Fibroblast of skin of right quadriceps (primary cell): Measurements from ENCODE around the gene ACAP3.
"Not testable (repeated sequence)": the region's sequence is repeated elsewhere in the genome, so short reads cannot be mapped to it uniquely, and the experiment has no call there.

Experiments used
- DNase-seq: peaks from one replicate; pipeline ENCODE4 v3.0.0-alpha.2; 2013

The ACAP3 gene

DNA sequence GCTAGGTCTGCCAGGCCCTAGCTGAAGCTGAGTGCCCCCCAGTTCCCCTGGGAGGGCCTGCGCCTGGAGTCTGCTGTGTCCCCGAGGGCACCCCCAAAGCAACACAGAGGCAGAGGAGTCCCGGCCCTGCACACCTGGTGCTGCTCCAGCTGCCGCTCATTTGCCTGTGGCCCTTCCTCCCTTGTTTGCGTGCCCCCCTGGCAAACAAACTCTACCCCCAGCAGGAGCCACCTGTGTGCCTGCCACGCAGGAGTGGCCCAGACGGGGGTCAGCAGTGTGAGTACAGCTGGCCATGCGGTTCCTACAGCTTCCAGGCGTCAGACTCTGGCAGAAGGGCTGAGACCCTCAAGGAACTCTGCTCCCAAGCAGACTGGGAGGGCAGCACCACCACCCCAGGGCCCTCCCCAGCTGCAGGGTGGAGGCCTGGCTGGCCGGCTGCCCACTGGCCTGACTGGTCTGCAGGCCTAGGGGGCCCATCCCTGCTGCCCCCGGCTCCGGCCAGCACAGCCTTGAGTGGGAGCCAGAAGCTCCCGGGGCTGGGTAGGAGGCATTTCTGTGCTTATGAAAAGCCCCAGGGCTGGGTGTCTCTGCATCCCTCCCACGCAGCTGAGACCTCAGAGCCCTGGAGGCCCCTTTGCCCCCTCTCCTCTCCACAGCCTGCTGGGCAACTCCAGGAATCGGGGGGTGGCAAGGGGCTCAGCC is 22.8 kb upstream of the ACAP3 start:
- no peak for DNase-seq

DNA sequence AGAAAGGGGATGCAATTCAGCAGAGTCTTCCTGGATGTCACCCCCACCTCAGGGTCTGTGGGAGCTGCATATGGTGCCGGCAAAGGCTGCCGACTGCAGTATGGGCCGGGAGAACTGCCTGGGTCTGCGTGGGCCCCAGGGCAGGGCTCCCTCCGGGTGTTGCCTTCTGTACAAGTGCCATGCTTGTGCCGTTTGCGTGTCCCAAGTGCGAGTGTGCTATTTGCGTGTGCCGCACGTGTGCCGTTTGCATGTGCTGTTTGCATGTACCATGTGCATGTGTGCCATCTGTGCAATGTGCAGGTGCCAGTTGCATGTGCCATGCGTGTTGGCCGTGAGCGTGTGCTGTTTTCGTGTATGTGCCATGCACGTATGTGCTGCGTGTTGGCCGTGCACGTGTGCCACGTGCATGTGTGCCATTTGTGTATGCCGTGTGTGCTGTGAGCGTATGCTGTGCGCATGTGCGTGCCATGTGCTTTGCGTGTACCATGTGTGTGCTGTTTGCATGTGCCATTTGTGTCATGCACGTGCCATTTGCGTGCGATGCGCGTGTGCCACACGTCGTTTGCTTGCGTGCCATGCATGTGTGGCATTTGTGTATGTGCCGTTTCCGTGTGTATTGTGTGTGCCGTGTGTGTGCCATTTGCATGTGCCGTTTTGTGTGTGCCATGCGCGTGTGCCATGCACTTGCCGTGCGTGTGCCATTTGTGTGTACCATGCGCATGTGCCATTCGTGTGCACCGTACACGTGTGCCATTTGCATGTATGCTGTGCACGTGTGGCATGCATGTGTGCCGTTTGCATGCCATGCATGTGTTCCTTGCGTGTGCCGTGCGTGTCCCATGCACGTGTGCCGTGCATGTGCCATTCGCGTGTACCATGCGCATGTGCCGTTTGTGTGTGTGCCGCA is 21.8 kb upstream of the ACAP3 start:
- no peak for DNase-seq

DNA sequence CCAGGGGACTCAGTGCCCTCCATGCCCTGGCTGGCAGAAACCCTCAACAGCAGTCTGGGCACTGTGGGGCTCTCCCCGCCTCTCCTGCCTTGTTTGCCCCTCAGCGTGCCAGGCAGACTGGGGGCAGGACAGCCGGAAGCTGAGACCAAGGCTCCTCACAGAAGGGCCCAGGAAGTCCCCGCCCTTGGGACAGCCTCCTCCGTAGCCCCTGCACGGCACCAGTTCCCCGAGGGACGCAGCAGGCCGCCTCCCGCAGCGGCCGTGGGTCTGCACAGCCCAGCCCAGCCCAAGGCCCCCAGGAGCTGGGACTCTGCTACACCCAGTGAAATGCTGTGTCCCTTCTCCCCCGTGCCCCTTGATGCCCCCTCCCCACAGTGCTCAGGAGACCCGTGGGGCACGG is 20.5 kb upstream of the ACAP3 start:
- no peak for DNase-seq

DNA sequence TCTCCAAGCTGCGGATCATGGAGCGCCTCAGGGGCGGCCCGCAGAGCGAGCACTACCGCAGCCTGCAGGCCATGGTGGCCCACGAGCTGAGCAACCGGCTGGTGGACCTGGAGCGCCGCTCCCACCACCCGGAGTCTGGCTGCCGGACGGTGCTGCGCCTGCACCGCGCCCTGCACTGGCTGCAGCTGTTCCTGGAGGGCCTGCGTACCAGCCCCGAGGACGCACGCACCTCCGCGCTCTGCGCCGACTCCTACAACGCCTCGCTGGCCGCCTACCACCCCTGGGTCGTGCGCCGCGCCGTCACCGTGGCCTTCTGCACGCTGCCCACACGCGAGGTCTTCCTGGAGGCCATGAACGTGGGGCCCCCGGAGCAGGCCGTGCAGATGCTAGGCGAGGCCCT is 19.6 kb upstream of the ACAP3 start:
- no peak for DNase-seq

DNA sequence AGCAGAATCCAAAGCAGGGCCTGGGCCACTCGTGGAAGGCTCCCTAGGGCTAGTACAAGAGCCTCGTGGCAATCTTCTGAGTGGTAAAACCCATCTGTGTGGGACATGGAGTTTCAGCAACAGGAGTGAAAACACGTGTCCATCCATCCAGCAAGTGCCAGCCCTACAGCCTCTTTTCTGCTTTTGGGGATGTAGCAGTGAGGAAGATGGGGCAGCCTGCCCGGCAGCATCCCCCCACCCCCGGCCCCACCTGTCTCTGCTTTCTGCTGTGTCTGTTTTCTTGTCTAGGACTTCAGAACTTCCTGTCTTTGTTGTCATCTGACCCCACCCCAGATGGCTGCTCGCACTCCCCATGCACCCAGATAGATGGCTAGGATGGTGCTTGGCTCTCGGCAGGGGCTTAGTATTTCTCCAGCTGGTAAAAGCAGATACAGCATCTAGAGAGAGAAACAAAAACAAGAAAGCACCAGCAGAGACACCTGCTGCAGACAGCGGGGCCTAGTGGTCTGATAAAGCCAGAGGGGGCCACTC is 18.4 kb upstream of the ACAP3 start:
- DNase-seq = no peak

DNA sequence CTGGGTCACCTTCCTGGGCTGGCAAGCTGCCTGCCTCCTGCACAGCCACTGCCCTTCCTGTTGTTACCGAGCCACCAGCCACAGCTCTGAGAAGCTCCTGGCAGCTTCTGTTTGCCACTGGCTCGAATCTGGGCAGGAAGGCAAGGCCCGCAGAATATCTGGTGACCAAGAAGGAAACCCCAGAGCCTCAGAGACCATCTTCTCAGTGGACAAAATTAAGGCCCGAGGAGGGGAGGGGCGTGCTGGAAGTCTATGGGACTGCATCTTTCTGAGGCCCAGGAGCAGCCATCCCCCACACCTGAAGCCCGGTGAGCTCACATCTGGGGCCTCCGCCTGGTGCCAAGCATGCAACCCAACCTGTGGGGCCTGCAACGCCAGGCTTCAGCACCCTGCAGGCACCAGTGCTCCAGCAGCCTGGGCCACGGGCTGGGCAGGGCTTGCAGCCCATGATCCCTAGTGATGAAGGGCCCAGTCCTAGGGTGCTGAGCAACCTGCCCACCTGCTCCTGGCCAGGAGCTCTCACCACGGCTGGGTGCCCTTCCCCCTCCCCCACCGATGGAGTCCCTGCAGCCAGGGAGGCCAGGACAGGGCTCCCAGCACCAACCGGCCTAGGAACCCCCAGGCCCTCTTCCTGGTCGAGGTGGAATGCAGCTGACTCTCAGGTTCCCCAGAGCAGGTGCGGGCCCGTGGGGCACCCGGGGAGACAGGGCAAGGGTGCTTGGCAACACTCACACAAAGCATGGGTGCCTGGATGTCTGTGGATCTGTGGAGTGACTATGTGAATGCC is 17.8 kb upstream of the ACAP3 start:
- DNase-seq = no peak

DNA sequence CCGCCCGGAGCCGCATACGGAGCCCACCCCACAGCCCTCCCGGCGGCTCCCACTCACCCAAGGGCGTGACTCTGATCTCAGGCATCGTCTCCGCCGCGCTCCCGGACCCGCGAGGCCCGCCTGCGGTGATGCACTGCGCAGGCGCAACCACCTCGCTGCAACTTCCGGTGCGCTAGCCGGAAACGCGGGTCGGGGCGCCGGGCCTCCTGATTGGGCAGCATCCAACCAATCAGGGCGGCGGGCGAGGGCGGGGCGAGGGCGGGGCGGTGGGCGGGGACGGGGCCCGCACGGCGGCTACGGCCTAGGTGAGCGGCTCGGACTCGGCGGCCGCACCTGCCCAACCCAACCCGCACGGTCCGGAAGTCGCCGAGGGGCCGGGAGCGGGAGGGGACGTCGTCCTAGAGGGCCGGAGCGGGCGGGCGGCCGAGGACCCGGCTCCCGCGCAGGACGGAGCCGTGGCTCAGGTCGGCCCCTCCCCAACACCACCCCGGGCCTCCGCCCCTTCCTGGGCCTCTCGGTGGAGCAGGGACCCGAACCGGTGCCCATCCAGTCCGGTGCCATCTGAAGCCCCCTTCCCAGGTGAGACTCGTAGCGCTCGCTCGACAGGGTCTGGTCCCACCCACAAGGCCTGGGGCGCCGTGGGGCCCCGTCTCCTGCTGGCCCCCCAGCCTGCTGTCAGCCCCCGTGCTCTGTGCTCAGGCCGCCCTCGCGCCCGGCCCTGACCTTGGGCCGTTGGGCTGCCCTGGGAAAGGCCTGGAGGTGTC is 17.0 kb upstream of the ACAP3 start, which contains the start of the genes CPTP and INTS11:
Gene CPTP (plus strand): TSS at position 279 of the 764 bp plus-strand sequence. CDS start 2,109 bp downstream, outside the sequence.
Gene INTS11 (minus strand): TSS at position 137 of the 764 bp plus-strand sequence. CDS start 52 bp downstream, at position 85.
- DNase-seq = peak; percentile 88

DNA sequence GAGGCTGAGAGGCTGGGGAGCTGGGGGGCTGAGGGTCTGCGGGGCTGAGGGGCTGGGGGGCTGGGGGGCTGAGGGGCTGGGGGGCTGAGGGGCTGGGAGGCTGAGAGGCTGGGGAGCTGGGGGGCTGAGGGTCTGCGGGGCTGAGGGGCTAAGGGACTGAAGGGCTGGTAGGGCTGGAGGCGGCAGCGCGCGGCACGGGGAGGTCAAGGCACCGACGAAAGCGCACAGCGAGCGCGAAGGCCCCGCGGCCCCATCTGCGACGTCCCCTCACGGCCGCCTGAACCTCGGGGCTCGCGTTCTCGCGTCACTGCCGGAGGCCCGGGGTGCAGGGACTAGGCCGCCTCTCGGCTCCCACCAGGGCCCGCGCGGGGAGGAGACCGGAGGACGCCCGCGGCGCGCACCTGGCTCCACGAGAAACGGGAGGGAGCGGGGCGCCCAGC is 16.4 kb upstream of the ACAP3 start:
- DNase-seq = no peak

DNA sequence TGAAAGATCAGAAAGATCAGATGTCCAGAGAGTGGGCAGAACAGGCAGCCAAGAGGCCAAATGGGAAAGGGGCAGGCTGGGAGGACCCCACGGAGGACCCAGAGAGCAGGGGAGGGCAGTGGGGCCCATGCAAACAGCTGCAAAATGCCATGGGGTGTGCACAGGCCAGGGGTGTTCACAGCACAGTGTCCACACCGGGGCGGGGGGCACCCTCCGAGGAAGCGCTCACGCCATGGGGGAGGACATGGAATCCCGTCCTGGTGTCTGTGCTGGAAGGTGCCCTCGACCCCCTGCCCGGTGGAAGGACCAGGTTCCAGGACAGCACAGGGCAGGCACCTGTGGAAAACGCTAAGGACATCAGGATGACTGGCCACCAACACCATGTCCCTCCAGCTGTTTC is 15.2 kb upstream of the ACAP3 start:
- DNase-seq = no peak

DNA sequence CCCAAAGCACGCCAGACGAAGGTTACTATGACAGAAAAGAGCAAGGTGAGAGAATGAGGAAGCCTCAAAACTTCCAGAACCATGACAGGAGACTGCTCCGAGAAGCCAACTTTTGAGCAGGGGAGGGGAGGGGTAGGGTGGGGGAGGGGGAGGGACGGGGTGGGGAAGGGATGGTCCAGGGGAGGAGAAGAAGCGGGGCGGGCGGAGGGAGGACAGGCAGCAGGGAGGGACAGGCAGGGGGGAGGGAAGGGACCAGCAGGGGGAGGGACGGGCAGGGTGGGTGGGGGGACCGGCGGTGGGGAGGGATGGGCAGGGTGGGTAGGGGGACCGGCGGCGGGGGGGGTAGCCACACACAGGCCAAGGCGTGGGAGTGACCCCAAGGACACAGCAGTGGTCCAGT is 14.7 kb upstream of the ACAP3 start:
- no peak for DNase-seq

DNA sequence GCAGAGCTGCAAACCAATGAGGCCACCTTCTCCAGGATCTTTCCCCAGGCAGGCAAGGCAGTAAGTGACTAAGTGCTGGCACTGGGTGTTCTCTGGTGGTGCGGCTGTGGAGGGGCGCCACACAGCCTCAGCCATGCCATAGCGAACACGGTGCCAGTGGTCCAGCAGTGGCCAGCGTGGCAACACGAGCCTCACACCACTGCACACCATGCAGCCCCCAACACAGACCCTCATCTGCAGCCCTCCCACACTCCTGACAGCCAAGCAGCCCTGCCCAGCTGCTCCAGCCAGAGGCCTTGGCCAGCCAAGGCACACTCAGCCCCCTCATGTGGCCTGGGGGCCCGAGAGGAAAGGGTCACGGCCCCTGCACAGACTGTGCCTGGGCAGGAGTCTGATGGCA is 13.7 kb upstream of the ACAP3 start:
- no peak for DNase-seq

DNA sequence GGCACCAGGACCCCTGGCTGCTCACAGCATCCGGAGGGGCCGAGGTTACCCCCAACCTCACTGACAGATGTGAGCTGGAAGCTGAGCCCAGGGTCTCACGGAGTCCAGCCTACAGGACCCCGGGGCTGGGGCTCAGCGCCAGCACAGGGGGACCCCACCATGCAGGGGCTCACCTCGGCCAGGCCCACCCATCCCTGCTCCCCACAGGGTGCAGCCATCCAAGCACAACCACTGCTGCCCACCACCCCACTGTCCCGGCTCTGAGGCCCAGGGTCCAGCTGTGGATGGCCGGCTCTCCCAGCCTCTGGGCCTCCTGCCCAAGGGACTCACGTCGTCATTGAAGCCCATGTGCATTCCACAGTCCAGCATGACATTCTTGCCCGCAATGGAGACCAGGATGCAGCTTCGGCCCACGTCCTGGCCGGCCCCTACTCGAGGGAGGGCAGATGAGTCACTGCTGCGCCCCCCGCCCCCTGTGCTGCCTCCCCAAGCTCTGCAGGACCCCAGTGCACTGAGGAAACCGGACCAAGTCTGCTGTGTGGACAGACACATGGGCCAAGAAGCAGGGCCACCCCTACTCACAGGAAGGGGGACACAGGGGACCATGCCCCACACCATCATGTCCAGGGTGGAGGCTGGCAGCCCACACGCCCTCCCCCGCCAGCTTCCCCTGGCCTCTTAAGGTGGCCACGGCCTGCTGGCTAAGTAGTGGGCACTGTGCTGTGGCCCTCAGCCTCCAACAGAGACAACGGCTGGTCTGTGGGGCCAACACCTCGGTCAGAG is 13.1 kb upstream of the ACAP3 start:
- no peak for DNase-seq

DNA sequence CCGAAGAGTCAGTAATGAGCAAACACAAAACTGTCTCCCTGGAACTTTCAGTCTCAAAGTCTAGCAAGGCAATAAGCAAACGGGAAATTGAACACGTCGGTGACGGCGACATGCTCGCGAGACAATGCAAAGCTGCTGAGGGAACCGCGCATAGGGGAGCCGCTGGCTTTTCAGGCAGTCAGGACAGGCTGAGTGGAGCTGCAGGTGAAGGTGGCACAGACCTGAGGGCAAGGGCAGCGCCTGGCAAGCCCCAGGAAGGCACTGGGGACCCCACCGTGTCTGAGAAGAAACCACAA is 11.9 kb upstream of the ACAP3 start:
- DNase-seq = no peak

DNA sequence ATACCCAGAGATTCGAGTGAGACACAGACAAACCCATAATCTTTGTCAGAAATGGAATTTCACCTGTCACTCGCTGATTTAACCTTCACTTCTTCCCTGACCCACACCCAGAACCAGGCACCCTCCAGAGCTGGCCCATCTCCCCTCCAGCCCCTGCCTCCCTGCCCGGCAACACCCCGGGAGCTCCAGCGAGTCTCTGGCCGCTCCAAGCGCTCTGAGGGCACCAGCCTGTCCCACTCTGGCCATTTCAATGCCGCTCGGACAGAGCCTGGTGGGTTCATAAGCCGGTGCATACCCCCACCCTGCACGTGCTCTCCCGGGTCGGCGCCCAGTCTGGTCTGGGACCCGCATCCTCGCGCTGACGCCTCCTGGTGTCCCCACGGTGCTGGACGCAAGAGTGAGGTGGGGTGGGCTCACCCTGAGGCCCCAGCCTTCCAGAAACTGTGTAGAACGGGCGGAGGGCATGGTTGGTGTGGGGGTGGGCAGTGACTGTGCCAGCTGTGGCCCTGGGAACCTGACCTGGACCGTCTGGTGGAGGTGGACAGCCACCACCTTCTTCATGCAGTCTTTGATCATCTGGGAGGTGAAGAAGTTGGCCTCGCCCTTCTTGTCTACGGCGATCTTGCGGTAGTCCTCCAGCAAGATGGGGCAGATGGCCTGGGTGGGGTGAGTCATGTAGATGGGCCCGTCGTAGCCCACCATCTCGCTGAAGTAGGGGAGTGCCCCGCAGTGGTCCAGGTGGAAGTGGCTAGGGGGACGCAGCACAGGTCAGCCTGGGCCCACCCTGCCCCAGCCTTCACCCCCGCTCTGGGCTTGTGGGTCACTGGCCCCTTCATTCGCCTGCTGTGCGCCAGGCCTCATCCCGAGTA is 11.3 kb upstream of the ACAP3 start:
- no peak for DNase-seq

DNA sequence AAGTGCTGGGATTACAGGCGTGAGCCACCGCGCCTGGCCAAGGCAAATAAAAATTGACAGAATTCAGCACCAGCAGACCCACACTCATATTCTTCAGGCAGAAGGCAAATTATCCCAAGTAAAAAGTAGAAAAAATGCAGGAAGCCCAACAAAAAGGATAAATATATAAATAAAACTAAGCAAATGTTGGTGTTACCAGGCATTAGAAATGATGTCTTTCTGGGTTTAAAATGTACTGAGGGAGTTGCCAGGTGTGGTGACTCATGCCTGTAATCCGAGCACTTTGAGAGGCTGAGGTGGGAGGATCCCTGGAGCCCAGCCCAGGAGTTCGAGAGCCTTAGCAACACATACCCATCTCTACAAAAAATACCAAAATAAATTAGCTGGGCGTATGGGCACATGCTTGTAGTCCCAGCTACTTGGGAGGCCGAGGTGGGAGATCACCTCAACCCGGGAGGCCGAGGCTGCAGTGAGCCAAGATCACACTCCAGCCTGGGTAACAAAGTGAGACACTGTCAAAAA is 10.5 kb upstream of the ACAP3 start:
- peak; percentile 90 for DNase-seq

DNA sequence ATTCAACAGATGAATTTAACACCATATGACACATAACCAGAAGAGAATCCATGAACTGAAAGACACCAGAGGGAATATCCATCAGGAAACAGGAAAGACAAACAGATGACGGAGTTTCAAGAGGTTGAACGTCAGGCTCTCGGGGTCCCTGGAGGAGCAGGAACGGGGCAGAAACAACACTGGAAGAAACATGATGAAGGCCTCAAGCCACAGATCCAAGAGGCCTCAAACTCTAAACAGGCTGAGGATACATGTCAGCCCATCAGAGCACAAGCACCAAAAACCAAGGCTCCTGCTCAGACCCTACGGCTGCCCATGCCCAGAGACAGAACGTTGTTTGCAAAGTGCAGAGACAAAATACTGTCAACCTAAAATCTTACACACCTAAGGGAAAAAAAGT is 9.7 kb upstream of the ACAP3 start:
- no peak for DNase-seq

DNA sequence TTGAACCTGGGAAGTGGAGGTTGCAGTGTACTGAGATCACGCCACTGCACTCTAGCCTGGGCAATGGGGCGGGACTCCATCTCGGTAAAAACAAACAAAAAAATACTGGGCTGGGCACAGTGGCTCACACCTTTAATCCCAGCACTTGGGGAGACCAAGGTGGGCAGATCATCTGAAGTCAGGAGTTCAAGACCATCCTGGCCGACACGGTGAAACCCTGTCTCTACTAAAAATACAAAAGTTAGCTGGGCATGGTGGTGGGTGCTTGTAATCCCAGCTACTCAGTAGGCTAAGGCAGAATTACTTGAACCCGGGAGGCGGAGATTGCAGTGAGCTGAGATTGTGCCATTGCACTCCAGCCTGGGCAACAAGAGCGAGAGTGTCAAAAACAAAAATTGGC is 8.5 kb upstream of the ACAP3 start:
- not testable (repeated sequence) for DNase-seq

DNA sequence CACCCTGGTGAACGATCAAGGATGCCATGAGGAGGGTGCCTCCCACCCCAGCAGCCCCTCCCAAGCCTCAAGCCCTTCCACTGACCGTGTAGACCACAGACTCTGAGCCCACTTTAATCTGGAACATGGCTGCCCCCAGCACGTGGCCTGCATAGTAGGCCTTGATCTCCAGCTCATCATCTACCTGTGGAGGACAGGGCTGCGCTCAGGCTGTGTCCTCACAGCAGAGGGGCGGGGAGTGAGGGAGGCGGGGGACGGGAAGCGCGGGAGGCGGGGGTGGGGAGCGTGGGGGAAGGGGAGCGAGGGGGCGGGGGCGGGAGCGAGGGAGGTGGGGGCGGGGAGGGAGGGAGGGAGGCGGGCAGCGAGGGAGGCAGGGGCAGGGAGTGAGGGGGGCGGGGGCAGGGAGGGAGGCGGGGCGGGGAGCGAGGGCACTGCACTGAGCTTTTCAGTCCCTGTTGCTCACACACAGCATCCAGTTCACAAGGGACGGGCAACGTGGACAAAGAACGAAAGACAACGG is 7.8 kb upstream of the ACAP3 start:
- no peak for DNase-seq

DNA sequence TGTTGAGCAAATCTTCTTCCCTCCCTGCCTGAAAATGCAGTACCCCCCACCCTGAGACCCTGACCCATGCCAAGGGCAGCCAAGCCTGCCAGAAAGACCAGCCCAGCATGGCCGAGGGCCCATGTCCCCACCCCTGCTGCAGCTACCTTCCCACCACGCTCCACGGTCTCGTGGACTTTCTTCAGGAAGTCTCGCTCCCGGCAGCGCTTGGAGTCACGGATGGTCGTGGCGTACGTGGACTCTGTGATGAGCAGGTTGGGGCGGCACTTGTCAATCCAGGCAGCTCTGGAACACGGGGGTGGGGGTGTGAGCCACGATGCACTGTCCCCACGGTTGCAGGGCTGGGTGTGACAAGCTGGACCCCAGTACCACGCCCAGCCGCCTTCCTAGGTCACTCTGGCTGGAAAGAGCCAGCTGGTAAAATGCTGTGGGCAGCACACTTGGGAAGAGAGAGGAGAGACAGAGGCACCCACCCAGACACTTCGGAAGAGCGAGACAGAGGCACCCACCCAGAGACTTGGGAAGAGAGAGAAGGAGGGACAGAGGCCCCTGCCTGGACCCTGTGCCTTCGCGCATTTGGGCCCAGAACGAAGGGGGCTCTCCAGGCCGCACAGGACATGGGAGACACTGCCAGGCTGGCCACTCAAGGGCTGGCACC is 7.1 kb upstream of the ACAP3 start:
- no peak for DNase-seq

DNA sequence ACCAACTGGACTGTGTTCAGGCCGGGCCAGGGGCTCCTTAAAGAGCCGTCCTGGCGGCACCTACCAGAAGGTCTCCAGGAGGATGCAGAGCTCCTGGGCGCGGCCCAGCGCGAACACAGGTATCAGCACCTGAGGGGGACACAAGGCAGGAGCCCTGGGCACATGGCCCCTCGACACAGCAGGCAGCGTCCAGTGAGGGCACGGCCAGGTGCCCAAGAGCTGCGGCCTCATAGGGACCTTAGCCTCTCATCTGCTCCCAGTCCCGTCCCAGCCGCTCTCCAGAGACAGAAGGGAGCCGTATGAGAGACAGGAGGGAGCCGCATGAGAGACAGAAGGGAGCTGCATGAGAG is 6.5 kb upstream of the ACAP3 start:
- DNase-seq = no peak
